NCI-H774 (cell line): ENCODE results near the gene CHTF18.
"Not testable (repeated sequence)": the region's sequence is repeated elsewhere in the genome, so short reads cannot be mapped to it uniquely, and the experiment has no call there.

ENCODE experiments used
- DNase-seq: peaks from one replicate; lab custom pipeline; 2025; lab: John Stamatoyannopoulos, UW

CHTF18 gene

DNA sequence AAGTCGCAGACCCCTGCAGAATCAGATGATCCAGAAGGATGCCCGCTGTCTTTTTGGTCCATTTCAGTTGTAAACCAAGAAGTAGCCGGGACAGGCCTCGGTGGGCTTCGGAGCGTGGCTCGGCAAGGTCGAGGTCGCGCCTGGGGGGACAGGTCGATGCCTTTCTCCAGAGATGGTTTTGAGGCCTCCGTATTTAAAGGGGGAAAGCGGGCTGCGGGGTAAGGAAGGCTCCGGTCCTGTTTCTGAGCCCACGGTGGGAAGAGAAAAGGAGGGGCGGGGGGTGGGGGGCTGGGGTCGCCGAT lies 19.6 kb downstream of the CHTF18 start:
- DNase-seq: no peak

DNA sequence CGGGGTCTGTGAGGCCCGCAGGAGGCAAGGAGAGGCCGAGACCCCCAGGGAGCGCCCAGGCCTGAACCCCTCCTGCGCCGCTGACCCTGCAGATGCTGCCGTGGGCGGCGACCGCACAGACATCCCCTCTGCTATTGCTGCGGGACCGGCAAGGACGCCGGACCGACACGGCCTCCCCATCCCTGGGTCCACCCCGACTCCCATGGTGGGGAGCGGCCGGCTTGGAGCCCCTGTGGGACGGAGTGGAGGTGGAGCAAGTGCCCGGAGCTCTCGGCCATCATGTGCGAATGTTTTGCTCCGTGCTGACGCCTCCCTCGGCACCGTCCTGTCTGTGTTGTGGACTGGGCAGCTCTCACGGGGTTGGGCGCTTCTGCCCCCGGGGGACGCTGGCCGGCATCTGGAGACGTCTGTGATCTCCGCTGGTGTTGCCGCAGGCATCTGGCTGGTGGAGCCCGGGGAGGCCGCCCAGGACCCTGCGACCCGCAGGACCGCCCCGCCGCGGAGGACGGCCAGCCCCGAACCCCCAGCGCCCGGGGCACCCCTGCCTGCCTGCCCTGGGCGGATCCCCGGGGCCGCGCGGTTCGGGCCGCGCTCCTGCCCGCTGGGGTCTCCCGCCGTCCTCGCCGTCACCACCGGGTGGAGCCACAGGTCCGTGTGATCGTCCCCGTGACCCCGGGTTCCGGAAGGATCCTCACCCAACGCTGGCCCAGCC lies 24.9 kb downstream of the CHTF18 start:
- DNase-seq: no peak

DNA sequence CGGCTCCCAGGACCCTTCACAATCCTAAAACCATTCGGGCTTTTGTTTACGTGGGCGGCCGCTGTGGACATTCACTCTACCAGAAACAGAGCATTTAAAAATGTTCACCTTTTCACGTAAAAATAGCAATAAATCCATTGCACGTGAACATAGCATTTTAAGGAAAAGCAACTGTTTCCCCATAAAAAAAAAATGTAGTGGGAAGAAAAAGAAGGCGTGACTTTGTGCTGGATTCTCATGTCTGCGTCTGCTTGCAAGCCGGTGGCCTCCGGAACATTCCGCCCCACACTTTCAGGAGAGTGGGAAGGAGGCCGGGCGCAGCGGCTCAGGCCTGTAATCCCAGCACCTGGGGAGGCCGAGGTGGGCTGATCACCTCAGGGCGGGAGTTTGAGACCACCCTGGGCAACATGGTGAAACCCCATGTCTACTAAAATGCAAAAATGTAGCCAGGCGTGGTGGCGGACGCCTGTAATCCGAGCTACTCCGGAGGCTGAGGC lies 25.5 kb downstream of the CHTF18 start:
- DNase-seq: no peak

DNA sequence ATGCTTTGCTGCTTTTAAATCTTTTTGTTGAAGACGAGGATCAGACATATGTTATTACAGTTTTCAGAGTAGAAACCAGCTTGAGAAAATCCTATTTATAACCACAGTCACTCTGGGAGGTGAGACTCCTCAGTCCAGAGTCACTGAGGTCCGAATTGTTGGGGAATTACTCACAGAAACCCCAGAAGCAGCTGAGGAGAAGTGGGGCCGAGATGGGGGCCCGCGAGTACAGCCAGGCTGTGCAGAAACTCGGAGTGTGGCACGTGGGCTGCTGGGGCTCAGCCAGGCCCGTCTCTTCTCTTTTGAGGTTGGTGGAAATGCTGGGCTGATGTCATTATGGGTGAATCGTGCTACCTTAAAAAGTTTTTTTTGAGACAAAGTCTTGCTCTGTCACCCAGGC lies 26.6 kb downstream of the CHTF18 start:
- DNase-seq: no peak

DNA sequence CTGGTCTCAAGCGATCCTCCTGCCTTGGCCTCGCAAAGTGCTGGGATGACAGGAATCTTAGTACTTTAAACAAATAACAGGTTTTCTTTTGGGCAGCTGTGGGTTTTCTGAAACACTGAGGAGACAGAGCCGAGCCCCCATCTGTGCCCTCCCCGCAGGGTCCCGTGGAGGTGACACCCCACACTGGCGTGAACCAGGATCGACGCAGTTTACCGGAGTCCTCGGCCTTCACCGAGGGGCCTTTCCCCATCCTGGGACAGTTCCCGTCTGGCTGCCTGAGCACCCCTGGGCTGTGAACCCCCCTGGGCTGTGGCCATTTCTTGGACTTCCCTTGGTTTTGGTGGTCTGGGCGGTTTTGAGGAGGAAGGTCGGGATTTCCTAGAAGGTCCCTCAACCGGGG lies 27.4 kb downstream of the CHTF18 start:
- no peak for DNase-seq

DNA sequence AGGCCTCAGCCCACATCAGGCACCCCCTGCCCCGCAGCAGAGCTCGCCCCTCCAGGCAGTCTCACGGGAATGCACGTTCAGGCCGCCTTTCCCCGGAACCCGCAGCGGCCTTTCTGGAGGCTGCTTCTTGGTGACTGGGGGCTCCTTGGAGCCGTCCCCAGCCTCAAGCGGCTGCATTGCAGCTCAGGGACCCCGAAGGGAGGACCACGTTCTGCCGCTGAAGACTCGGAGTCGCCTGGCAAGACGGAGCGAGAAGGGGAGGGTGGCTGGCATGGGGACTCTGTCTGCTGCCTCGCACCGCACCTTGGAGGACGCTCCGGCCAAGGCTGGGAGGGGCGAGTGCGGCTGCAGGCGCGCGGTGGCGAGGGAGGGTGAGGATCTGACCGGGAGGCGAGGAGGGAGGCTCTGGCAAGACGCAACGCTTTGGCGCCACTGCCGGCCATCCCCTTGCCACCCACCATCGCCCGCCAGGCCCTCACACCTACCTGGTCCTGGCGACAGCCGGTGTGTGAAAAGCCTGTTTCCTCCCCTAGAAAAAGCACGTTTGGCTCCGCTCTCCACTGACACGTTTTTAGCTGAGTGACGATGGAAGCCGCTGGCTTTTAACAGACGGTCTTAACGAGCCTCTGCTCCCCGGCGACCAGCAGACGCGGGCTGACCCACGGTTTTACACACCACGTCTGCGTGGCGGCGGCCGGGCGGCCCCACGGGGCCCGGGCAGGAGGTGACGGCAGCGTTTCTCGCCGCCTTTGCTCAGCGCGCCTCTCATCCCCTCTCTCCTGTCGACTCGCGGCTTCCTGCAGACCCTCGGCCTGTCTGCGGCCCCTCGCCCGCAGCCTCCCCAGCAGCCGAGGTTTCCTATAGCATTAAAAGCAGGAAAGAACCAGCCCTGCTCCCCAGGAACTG lies 28.8 kb downstream of the CHTF18 start:
- DNase-seq: no peak

DNA sequence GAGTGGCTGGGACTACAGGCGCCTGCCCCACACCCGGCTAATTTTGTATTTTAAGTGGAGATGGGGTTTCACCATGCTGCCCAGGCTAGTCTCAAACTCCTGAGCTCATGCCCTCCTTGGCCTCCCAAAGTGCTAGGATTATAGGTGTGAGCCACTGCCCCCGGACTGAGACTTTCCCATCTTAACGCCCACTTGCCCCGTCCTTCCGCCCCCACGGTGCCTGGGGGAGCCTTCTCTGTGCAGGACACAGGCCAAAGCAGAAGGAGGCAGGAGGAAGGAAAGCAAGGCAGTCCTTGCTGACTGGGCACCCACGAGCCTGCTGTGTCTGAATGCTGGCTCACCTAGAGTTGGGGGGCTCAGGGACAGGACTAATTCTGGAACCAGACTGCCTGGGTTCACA lies 29.7 kb downstream of the CHTF18 start:
- no peak for DNase-seq

DNA sequence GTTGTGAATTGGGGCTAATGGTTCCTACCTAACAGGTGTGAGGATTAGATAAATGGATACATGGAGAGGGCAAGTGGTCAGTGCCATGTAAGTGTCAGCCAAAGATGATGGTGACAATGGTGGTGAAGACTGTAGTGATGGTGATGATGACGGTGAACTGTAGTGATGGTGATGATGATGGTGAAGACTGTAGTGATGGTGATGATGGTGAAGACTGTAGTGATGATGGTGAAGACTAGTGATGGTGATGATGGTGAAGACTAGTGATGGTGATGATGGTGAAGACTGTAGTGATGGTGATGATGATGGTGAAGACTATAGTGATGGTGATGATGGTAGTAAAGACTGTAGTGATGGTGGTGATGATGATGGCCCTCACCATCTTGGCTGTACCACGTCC lies 30.2 kb downstream of the CHTF18 start:
- no peak for DNase-seq

DNA sequence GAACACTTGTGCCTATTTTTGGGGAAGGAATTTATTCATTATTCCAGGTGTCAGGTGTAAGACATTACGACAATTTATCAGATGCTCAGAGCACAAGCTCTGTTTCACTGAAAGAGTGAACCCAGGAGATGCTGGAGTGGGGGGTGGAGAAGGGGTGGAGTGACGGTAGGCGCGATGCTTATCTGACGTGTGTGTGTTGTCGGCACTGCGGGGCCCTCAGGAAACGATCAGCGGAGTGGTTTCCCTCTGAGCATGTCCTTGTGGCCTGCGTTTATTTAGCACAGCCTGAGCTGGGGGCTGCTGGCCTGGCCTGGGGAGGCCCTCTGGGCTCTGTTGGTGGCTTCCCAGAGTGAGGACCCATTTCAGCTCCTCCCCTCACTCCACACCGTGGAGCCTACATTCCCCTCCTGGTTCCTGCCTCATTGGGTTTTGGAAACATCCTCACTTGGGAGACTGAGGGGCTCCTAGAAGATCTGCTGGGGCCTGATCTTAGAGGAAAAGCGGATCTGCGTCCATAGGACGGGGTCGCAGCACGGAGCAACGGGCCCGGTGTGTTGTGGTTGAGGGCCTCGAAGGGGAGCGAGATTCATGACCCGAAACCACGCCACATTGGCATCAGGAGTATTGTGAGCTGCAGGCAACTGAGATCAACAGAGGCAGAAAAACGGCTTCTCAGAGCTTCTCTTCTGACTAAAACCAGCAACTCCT lies 31.1 kb downstream of the CHTF18 start:
- no peak for DNase-seq

DNA sequence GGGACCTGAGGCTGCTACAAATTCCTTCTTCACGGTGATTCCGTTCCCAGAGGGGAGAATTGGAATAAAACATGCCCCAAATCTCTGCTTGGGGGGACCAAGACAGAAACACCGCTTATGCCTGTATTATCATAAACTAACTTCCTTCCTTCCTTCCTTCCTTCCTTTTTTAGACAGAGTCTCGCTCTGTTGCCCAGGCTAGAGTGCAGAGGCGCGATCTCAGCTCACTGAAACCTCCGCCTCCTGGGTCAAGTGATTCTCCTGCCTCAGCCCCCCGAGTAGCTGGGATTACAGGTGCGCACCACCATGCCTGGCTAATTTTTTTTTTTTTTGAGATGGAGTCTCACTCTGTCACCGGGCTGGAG lies 31.6 kb downstream of the CHTF18 start:
- not testable (repeated sequence) for DNase-seq

DNA sequence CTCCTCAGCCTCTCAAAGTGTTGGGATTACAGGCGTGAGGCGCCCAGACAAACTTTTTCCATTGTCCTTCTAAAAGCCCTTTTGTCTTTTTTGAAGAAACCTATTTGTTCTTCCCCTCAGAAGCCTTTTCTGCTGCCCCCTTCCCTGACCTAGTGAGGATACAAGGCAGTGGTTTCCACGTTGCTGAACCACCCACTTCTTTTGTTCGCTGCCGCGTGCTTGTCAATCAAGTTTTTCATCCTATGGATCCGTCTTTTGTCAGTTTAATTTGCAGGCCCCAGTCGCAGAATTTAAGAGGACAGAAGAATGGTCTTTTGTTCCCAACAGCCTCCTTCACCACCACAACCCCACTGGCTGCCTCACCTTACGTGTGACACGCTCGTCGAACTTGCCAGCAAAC lies 32.3 kb downstream of the CHTF18 start:
- no peak for DNase-seq

DNA sequence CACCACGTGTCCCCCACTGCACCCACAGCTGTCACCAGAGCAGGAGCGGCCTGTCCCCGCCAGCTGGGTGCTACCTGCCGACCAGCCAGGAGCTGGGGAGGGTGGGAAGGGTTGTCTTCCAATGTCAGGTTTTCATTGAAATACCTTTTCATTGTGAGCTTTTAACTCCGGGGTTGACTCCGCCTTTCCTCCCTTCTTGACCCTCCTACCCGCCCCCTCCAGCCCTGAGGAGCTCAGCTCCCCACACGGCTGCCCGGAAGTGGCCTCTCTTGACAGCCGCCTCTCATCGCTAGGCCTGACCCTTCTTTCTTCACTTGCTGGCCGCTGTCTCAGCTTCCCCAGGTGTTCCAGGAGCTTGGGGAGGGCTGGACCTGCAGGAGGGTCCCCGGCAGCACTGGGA lies 33.3 kb downstream of the CHTF18 start:
- no peak for DNase-seq

DNA sequence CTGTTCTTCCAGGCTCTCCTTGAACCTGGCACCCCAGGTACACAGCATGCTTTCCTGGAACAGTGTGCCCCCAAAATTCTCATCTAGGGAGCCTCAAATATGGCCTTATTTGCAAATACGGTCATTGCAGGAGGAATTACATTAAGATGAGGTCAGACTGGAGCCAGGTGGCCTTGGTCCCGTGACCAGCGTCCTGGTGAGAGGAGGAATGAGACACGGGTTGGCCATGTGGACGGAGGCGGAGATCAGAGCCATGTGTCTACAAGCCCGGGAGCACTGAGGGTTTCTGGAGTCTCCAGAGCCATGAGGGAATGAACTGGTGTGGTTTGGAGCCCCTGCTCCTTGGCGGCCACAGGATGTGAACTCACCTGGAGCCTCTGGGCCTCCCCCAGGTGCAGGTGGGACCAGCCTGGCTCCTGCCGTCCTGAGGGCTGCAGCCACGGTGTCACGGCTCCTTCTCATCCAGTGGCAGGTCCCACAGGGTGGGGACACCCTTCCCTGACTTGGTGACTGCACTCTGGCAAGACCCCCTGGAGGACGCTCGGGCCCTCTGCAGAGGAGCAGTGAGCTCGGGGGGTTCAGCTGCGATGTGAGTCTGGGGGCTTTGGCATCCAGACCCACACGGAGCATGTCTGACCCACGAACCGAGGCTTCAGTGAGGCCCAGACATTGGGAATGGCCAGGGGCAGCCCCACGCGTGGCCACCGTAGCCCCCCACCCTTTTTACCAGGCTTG lies 33.9 kb downstream of the CHTF18 start:
- DNase-seq: peak; percentile 2

DNA sequence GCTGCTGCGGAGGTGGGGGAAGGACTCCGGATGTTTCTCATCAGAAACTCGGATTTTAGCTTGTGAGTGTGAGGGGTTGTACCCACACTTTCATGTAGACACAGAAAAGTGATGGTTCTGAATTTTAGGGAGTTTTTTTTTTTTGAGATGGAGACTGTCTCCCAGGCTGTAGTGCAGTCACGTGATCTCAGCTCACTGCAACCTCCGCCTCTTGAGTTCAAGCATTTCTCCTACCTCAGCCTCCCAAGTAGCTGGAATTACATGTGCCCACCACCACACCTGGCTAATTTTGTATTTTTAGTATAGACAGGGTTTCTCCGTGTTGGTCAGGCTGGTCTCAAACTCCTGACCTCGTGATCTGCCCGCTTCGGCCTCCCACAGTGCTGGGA lies 34.5 kb downstream of the CHTF18 start:
- DNase-seq: no peak

DNA sequence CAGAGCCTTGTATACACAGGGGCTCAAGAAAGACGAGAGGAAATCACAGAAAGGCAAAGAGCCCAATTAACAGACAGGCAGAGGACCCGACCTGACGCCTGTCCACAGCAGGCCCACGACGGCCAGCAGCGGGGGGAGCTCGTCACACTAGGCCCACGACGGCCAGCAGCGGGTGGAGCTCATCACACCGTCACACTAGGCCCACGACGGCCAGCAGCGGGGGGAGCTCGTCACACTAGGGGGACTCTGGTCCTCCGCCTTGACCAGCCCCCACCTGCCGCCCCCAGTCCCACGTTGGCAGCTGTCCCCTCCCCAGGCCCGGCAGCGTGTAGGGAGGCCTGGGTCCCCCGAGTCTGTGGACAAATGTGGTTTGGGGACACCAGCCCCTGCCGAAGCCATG lies 35.8 kb downstream of the CHTF18 start:
- no peak for DNase-seq

DNA sequence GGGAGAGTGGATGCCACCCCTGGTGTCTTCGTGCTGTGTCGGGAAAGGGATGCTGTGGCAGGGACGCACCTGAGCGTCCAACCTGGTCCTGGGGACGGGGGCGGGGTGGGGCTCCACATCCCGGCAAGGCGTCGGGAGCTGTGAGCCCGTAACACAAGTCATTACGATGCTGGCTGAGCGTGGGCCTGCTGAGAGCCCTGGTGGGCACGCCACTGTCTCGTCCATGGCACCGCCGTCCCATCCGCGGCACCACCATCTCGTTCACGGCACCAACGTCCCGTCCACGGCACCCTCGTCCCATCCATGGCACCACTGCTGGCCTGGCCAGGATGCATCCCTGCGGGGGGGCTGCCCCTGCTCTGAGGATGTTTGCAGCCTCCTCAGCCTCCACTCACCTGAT lies 36.2 kb downstream of the CHTF18 start:
- no peak for DNase-seq

DNA sequence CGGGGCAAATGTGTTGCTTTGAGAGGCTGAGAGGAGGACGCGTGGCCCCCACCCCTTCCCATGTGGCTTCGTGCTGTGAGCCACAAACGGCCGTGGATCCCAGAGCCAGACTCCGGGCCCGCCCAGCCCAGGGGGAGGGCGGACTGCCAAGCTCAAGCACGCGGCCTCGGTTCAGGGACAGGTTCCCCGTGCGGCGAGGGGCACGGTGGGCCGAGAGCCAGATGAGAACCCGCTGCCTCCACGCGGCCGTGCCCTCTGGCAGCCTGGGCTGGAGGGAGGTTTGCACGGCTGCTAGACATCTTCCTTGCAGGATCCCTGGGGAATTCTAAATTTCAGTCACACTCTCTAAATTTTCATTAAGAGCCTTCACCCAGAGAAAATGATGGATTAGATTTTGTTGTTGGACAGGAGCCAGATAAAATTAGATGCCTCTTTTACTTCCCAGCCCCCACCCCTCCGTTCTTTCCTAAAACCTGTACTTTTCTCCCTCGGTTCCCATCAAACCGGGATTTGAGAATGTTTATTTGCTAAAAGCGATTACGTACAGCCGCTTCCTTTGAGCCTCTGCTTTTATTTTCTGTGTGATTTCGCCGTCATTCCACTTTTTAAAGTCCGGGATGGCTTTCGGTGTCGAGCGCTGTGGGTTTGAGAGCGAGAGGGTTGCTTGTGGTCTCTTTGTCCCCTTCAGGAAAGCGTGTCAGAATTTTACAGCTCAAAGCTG lies 37.1 kb downstream of the CHTF18 start:
- DNase-seq: no peak

DNA sequence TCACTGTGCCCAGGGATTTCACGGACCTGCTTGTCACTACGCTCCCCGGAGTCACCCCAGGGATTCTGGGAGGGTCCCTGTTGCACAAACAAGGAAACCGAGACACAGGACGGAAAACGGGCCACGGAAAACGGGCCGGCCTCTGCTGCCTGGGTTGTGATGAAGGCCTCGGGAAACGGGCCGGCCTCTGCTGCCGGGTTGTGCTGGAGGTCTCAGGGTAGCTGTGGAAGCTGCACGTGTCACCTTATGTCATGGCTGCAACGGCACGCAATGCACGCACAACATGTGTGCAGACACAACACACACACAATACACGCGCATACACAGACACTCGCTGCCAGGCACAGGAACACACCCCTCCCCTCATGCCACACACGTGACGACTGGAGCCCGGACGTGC lies 39.1 kb downstream of the CHTF18 start:
- no peak for DNase-seq

DNA sequence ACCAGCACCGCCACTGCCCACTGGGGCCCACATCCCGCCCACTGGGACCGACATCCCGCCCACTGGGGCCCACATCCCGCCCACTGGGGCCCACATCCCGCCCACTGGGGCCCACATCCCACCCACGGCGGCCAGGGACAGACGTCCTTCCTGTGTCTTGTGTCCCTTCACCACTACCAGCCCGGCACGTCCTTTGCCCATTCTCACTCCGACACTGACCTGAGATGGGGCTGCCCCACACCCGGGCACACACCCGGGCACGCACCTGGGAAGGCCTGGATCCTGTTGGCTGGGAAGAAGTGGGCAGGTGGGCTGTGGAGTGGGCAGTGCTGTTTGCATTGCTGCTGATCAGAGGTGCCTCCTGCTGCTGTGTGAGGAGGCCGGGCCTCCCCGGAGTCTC lies 40.5 kb downstream of the CHTF18 start:
- DNase-seq: no peak

DNA sequence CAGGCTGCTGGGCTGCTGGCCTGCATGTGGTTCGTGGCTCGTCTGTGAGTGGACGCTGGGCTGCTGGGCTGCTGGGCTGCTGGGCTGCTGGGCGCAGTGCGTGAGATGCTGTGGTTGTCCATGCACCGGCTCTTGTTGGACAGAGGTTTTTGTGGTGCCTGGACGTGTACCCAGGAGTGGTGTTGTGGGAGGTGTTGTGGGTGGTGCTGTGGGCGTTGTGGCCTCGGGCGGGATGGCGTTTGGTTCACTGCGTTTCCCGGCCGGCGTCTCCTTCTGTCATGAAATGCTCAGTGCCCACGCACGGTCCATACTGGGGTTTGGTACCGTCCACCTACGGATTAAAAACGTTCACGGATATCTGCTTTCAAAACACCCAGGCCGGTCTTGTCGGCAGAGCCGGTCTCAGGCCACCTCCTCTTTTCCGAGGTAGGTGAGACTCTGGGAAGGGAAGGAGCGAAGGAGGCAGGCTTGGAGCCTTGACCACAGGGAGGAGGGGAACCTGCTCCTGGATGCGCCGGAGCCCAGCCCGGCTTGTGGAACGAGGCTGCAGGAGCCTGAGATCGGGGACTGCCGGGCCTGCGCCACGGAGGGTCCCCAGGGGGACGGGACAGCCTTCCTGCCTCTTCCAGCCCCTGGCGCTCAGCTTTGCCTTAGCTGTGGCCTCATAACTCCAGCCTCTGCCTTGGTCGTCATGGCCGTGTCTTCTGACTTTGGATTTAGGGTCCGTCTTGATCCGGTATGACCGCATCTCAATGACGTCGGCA lies 41.9 kb downstream of the CHTF18 start:
- no peak for DNase-seq
